Measurements from ENCODE around the gene AIG1. TPM values are rescaled to one million over a fixed set of nuclear protein-coding genes. Genes with fewer than 3 reads are reported as not detected.

The AIG1 gene
- total and polyA plus RNA-seq, 2 of the 4 experiments (the other 2 are of a cell fraction) = 21.3 to 27.1 TPM

- no peak overlapping the region for H2BK5ac ChIP-seq (ENCODE audit: low read depth, low read length, poor library complexity, severe bottlenecking)
- no peak for ATAC-seq (ENCODE audit: low read depth)
- intact Hi-C loops (cut with micrococcal nuclease) = no loop called here
Observed at GRCh38 chr6:143103916-143104315, 43.2 kb downstream of the AIG1 start.

More at GRCh38 chr6:143103916-143104315, 43.2 kb downstream of the AIG1 start:
- no peaks in the 10 kb centered on the region for H3K27me3 ChIP-seq (ENCODE audit: control insufficient read depth, insufficient read depth, low read length)
- no CpG with 5 or more reads among the region's 1 CpG for WGBS, 2 experiments (ENCODE audit: extremely low coverage in 2 of 2, insufficient read length in 1 of 2)
- H2AK9ac ChIP-seq (replicated peaks; ENCODE audit: low read depth, low read length, poor library complexity) = no peak overlapping the region
- H3K56ac ChIP-seq (ENCODE audit: extremely low read depth, insufficient read depth, low read length) = no peak overlapping the region
- H4K20me1 ChIP-seq (ENCODE audit: insufficient read depth, low read length) = no peaks in the 10 kb centered on the region
- no peak overlapping the region for H4K91ac ChIP-seq (ENCODE audit: insufficient read depth, low read depth, low read length)
- no peak overlapping the region for H2AFZ ChIP-seq (replicated peaks; ENCODE audit: low read length, poor library complexity)
- H3K36me3 ChIP-seq (ENCODE audit: control insufficient read depth, insufficient read depth, low read length) = no peaks in the 10 kb centered on the region
- H3K14ac ChIP-seq (replicated peaks; ENCODE audit: low read depth, low read length) = no peak overlapping the region
- no peak overlapping the region for H3K27ac ChIP-seq (ENCODE audit: insufficient read depth, low read length)
- no peaks in the 10 kb centered on the region; the same call in 1 of the 2 replicates for H3K9me1 ChIP-seq (ENCODE audit: insufficient read depth, low read length)
- H3K79me1 ChIP-seq (ENCODE audit: low read depth in 1 of 2, low read length in 2 of 2) = peaks cover 0 to 6% of the 10 kb centered on the region in 2 experiments; a peak in 1 of 4 replicates
- H3K4me1 ChIP-seq (ENCODE audit: control insufficient read depth, insufficient read depth, low read length) = peaks cover 9% of the 10 kb centered on the region
- no peak overlapping the region for H3K4ac ChIP-seq (ENCODE audit: low read depth, low read length)
- no peak overlapping the region for H2BK120ac ChIP-seq (ENCODE audit: low read depth, low read length)
- BruUV-seq (replicated peaks) = no TSS peak
- no peak overlapping the region for H3K4me2 ChIP-seq (ENCODE audit: low read depth, low read length)
- no peak overlapping the region for H4K8ac ChIP-seq (ENCODE audit: low read depth in 2 of 2, low read length in 2 of 2)
- no peak for DNase-seq
- ChIA-PET POLR2A (ENCODE audit: unreplicated experiment) (no interaction called here), CTCF (no interaction called here)
- H3K9me3 ChIP-seq (ENCODE audit: control insufficient read depth, insufficient read depth, low read length) = no peaks in the 10 kb centered on the region
- no peak overlapping the region for H2BK20ac ChIP-seq (ENCODE audit: low read depth, low read length)
- H2AK5ac ChIP-seq (ENCODE audit: low read depth, low read length) = no peak overlapping the region
- H3K18ac ChIP-seq (ENCODE audit: low read depth, low read length) = no peak overlapping the region
- in situ Hi-C loops (cut with MboI; ENCODE audit: low sequenced_read_pairs) = no loop called here
- H4K5ac ChIP-seq (ENCODE audit: low read depth, low read length) = no peak overlapping the region
- no peak overlapping the region for H3K23ac ChIP-seq (ENCODE audit: low read depth, low read length)
- no peak for TF ChIP-seq RFX5 (IDR thresholded peaks at IDR 0.05; ENCODE audit: low read depth, low read length)
- TF ChIP-seq CHD1 (IDR thresholded peaks at IDR 0.05; ENCODE audit: low read depth, low read length) = no peak
- no peak for TF ChIP-seq ELK1 (IDR thresholded peaks at IDR 0.05; ENCODE audit: borderline replicate concordance, low read depth, low read length)
- TF ChIP-seq BHLHE40 (IDR thresholded peaks at IDR 0.05; ENCODE audit: low read depth, low read length) = no peak
- no peak for TF ChIP-seq CEBPB (IDR thresholded peaks at IDR 0.05; ENCODE audit: low read depth, low read length)
- no peak for TF ChIP-seq POLR2A (IDR thresholded peaks at IDR 0.05; ENCODE audit: low read depth, low read length)
- no peak overlapping the region for H3K9ac ChIP-seq (ENCODE audit: low read depth, low read length)
- H2BK15ac ChIP-seq (ENCODE audit: low read depth, low read length) = no peak overlapping the region
- no peak overlapping the region for H3K4me3 ChIP-seq (ENCODE audit: insufficient read depth, low read depth, low read length)
- dilution Hi-C loops (cut with HindIII; ENCODE audit: low sequenced_read_pairs, unreplicated experiment) = no loop called here
